Naive thymus-derived CD8-positive, alpha-beta T cell (primary cell): ENCODE measurements around the gene ADARB1. TPM values are rescaled to one million over a fixed set of nuclear protein-coding genes. Genes with fewer than 3 reads are reported as not detected.

Experiments used
- ATAC-seq, 2 donors: fragments of 150-1000 bp; cut with Tn5 transposase in 1 of 2; sonication (Bioruptor Pico), chemical (Tn5 transposase) in 1 of 2; 1 replicate in 1 of 2; 2 replicates in 1 of 2; pipeline ENCODE4 v1.10.0; 2021; ENCODE audit warnings: mild to moderate bottlenecking in 2 of 2, moderate library complexity in 2 of 2
- POLR2A ChIA-PET: fragments of 350-600 bp; sonication (Branson Sonifier 250); formaldehyde crosslinking; loops from one replicate; lab custom pipeline; 2021; ENCODE audit warnings: antibody characterized with exemption; lab: Charles Lee
- DNase-seq, 10 donors: peaks; one replicate each; pipeline versions ENCODE4 v3.0.0 to v3.0.0-alpha.2; 2020 to 2022
- H3K27ac Mint-ChIP-seq, 10 donors: one replicate each; pipeline ENCODE4 v1.8.0; 2020 to 2022; ENCODE audit warnings: mild to moderate bottlenecking in 10 of 10, mixed read lengths in 10 of 10, moderate library complexity in 4 of 10, inconsistent platforms in 1 of 10
- H3K27me3 Mint-ChIP-seq, 5 donors: one replicate each; pipeline ENCODE4 v1.8.0; 2021 to 2022; ENCODE audit warnings: mixed read lengths in 5 of 5
- H3K36me3 Mint-ChIP-seq, 3 donors: one replicate each; pipeline ENCODE4 v1.8.0; 2020 to 2022; ENCODE audit warnings: mixed read lengths in 3 of 3, mild to moderate bottlenecking in 2 of 3, inconsistent platforms in 1 of 3
- H3K4me1 Mint-ChIP-seq, 4 donors: one replicate each; pipeline ENCODE4 v1.8.0; 2021 to 2022; ENCODE audit warnings: mixed read lengths in 4 of 4
- H3K4me3 Mint-ChIP-seq, 10 donors: one replicate each; pipeline ENCODE4 v1.8.0; 2020 to 2022; ENCODE audit warnings: mild to moderate bottlenecking in 10 of 10, mixed read lengths in 10 of 10, moderate library complexity in 6 of 10, inconsistent platforms in 1 of 10
- H3K9me3 Mint-ChIP-seq, 9 donors: one replicate each; pipeline ENCODE4 v1.8.0; 2020 to 2022; ENCODE audit warnings: mixed read lengths in 9 of 9, mild to moderate bottlenecking in 3 of 9, inconsistent platforms in 1 of 9, moderate library complexity in 1 of 9
- polyA plus RNA-seq, 3 donors: library from polyadenylated mRNA; unstranded; fragments of 300-500 nt; fragmentation: Illumina TruSeq; gene quantifications; one replicate each; pipeline ENCODE4 v1.2.3, GENCODE V29; 2021
- total RNA-seq, 8 experiments: library from RNA in 2 of 8; stranded (reverse) in 2 of 8; gene quantifications; one replicate each; pipeline ENCODE4 v1.2.3 and lab custom pipeline; 2021 to 2026

Gene ADARB1
- total and polyA plus RNA-seq, 5 experiments from 2014 or later: 2.9 to 36.9 (median 7.7) TPM

DNA sequence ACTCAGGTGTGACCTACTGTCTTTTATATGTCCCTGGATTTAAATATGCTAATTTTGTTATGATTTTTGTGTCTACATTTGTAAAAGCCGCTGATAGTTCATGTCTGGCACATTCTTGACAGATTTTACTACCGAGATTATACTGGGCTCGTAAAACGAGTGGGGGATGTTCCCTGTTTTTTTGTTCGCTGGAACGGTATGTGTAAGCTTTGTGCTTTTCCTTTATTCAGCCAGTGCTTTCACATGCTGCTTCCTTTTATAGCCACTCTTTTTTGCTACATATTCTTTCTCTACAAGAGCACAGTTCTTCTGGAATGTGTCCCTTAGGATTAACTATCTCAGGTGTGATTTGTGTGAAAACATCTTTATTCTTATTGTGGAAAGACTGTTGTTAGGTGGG, 46.6 kb downstream of the ADARB1 start:
- no peak for ATAC-seq
- DNase-seq: no peak
- peaks cover 20 to 63% (median 26%) of the 10 kb centered on the region in 4 donors for H3K4me1 Mint-ChIP-seq
- H3K4me3 Mint-ChIP-seq: no peak overlapping the region
- H3K27ac Mint-ChIP-seq: peak overlapping the region in 1 of 10 donors; percentile 0
- H3K27me3 Mint-ChIP-seq: no peaks in the 10 kb centered on the region
- H3K36me3 Mint-ChIP-seq: peaks cover 0 to 17% (median 5%) of the 10 kb centered on the region in 3 donors
- POLR2A ChIA-PET: no interaction called here
- H3K9me3 Mint-ChIP-seq: no peaks in the 10 kb centered on the region

DNA sequence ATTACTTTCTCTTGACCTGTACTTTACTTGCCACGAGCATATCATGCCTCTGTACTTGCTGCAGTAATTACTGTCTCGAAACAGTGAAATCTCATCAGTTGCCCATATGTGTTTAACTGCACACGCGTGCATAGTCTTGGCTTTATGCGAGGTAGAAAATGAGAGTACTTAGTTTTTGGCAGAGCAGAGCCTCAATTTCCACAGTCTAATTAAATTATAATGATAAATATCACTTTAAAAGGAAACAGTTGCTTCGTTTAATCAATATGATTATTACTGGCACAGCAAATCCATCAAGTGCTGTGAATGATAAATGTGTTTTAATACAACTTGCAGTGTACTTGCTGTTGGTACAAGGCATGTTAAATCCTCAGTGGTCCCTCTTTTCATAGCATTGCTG, 47.6 kb downstream of the ADARB1 start:
- no peak for DNase-seq
- Mint-ChIP-seq H3K27ac (no peak overlapping the region), H3K4me3 (no peak overlapping the region), H3K4me1 (peaks cover 22 to 63% (median 24%) of the 10 kb centered on the region in 4 donors), H3K36me3 (peaks cover 0 to 21% (median 3%) of the 10 kb centered on the region in 3 donors), H3K27me3 (no peaks in the 10 kb centered on the region), H3K9me3 (no peaks in the 10 kb centered on the region)
- POLR2A ChIA-PET: interaction anchor here (0.8 to 1.0 kb wide), 2 partner anchors 20 to 47 kb away, joined by 3 read pairs; partner anchors contain the start of gene ADARB1
- no peak for ATAC-seq

GRCh38 chr21:45122432-45123132, 48.2 kb downstream of the ADARB1 start:
- no peaks in the 10 kb centered on the region for H3K27me3 Mint-ChIP-seq
- no peaks in the 10 kb centered on the region for H3K9me3 Mint-ChIP-seq

DNA sequence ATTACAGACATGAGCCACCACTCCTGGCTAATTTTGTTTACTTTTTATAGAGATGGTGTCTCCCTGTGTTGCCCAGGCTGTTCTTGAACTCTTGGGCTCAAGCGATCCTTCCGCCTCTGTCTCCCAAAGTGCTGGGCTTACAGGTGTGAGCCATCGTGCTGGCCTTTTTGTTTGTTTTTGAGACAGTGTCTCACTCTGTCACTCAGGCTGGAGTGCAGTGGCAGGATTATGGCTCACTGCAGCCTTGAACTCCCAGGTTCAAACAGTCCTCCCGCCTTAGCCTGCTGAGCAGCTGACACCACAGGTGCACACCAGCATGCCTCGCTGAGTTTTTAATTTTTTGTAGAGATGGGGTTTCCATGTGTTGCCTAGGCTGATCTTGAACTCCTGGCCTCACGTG, 49.1 kb downstream of the ADARB1 start:
- peaks cover 23 to 67% (median 24%) of the 10 kb centered on the region in 4 donors for H3K4me1 Mint-ChIP-seq
- H3K4me3 Mint-ChIP-seq: peak overlapping the region in 1 of 10 donors; percentile 40
- H3K36me3 Mint-ChIP-seq: peaks cover 0 to 23% (median 3%) of the 10 kb centered on the region in 3 donors
- ATAC-seq (no peak), DNase-seq (no peak)
- H3K27me3 Mint-ChIP-seq: no peaks in the 10 kb centered on the region
- H3K9me3 Mint-ChIP-seq: no peaks in the 10 kb centered on the region
- POLR2A ChIA-PET: no interaction called here
- peak overlapping the region in 4 of 10 donors; percentile 33 to 81 (median 40) for H3K27ac Mint-ChIP-seq

More at GRCh38 chr21:45122432-45123132, 48.2 kb downstream of the ADARB1 start:
- H3K36me3 Mint-ChIP-seq: peaks cover 0 to 23% (median 3%) of the 10 kb centered on the region in 3 donors
- POLR2A ChIA-PET: interaction anchor here (0.8 to 1.0 kb wide), 2 partner anchors 20 to 48 kb away, joined by 3 read pairs; partner anchors contain the start of gene ADARB1
- DNase-seq (no peak), ATAC-seq (no peak)
- peaks cover 21 to 63% (median 23%) of the 10 kb centered on the region in 4 donors for H3K4me1 Mint-ChIP-seq
- peak overlapping the region in 4 of 10 donors; percentile 0 to 66 (median 13) for H3K27ac Mint-ChIP-seq
- peak overlapping the region in 1 of 10 donors; percentile 9 for H3K4me3 Mint-ChIP-seq

DNA sequence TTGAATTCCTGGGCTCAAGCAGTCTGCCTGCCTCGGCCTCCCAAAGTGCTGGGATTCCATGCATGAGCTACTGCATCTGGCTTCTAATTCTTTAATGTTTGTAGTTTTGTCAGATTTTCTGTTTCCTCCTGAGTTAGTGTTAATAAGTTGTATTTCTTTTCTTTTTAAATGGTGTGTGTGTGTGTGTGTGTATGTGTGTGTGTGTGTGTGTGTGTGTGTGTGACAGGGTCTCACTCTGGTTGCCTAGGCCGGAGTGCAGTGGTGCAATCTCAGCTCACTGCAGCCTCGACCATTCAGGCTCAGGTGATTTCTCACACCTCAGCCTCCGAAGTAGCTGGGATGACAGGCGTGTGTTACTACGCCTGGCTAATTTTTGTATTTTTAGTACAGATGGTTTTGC, 50.2 kb downstream of the ADARB1 start:
- peaks cover 0 to 30% (median 3%) of the 10 kb centered on the region in 3 donors for H3K36me3 Mint-ChIP-seq
- ATAC-seq (no peak), DNase-seq (no peak)
- no peak overlapping the region for H3K4me3 Mint-ChIP-seq
- H3K27me3 Mint-ChIP-seq: no peaks in the 10 kb centered on the region
- H3K27ac Mint-ChIP-seq: peak overlapping the region in 2 of 10 donors; percentile 23 to 29
- H3K4me1 Mint-ChIP-seq: peaks cover 24 to 75% (median 28%) of the 10 kb centered on the region in 4 donors
- no peaks in the 10 kb centered on the region for H3K9me3 Mint-ChIP-seq
- POLR2A ChIA-PET: no interaction called here

DNA sequence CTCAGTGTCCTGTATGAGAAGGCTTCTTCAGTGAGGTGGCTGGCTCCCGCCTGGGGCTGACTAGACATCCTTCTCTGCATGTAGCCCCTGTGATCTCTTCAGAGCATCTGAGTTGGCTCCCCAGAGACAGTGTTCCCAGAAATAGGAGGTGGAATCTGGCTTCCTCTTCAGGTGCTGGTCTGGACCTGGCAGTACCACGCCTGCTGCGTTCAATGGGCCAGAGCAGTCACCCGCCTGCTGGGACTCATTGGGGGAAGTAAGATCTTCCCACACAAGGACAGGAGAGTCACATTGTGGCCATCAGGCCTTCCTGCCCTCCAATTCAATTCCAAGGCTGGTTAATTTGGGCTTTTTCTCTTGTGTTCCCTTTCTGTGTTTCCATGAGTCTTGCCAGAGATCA, 51.0 kb downstream of the ADARB1 start:
- H3K4me1 Mint-ChIP-seq: peaks cover 24 to 79% (median 28%) of the 10 kb centered on the region in 4 donors
- ATAC-seq (no peak), DNase-seq (no peak)
- H3K36me3 Mint-ChIP-seq: peaks cover 0 to 30% (median 3%) of the 10 kb centered on the region in 3 donors
- H3K27me3 Mint-ChIP-seq: no peaks in the 10 kb centered on the region
- H3K4me3 Mint-ChIP-seq: peak overlapping the region in 1 of 10 donors; percentile 54
- H3K9me3 Mint-ChIP-seq: no peaks in the 10 kb centered on the region
- H3K27ac Mint-ChIP-seq: peak overlapping the region in 4 of 10 donors; percentile 36 to 66 (median 60)
- POLR2A ChIA-PET: no interaction called here

DNA sequence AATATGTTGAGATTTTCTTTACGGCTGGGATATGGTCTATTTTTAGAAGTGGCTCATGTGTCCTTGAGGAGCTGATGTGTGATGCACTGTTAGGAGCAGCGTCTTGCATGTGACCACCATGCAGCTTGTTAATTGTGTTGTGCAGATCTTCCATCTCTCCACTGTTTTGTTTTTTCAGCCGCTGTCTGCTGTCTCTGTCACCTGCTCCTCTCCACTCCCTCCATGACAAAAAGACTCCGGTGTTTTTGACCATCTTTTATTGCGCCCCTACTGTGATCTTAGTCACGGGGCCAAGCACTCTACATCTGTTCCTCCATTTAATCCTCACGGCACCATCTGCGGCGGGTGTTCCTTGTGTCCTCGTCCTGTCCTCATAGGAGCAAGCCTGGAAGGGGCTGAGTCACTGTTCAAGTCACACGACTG, 51.8 kb downstream of the ADARB1 start:
- no peak for ATAC-seq
- H3K4me3 Mint-ChIP-seq: no peak overlapping the region
- DNase-seq: no peak
- H3K27ac Mint-ChIP-seq: peak overlapping the region in 5 of 10 donors; percentile 12 to 74 (median 62)
- no peaks in the 10 kb centered on the region for H3K9me3 Mint-ChIP-seq
- H3K36me3 Mint-ChIP-seq: peaks cover 0 to 22% (median 0%) of the 10 kb centered on the region in 3 donors
- peaks cover 21 to 85% (median 27%) of the 10 kb centered on the region in 4 donors for H3K4me1 Mint-ChIP-seq
- POLR2A ChIA-PET: no interaction called here
- no peaks in the 10 kb centered on the region for H3K27me3 Mint-ChIP-seq

- Mint-ChIP-seq H3K4me1 (peaks cover 15 to 81% (median 20%) of the 10 kb centered on the region in 4 donors), H3K27me3 (no peaks in the 10 kb centered on the region), H3K4me3 (no peak overlapping the region), H3K9me3 (no peaks in the 10 kb centered on the region), H3K27ac (peak overlapping the region in 1 of 10 donors; percentile 77), H3K36me3 (peaks cover 0 to 19% (median 0%) of the 10 kb centered on the region in 3 donors)
- no peak for ATAC-seq
- POLR2A ChIA-PET: interaction anchor here (0.6 kb wide), 1 partner anchor 177 kb away, joined by 4 read pairs; no protein-coding TSS in a partner anchor
- DNase-seq: no peak
Observed at GRCh38 chr21:45126983-45127382, 52.6 kb downstream of the ADARB1 start.

GRCh38 chr21:45127937-45128336, 53.6 kb downstream of the ADARB1 start:
- Mint-ChIP-seq H3K27me3 (no peaks in the 10 kb centered on the region), H3K4me1 (peaks cover 17 to 85% (median 23%) of the 10 kb centered on the region in 4 donors), H3K9me3 (no peaks in the 10 kb centered on the region), H3K27ac (peak overlapping the region in 4 of 10 donors; percentile 7 to 45 (median 23)), H3K36me3 (peaks cover 0 to 19% (median 0%) of the 10 kb centered on the region in 3 donors), H3K4me3 (no peak overlapping the region)
- POLR2A ChIA-PET: interaction anchor here (0.6 to 1.2 kb wide), 8 partner anchors 10 to 245 kb away, joined by 3 to 7 read pairs (median 4); partner anchors contain the start of genes ADARB1 and SLX9
- ATAC-seq (no peak), DNase-seq (no peak)

GRCh38 chr21:45128613-45129188, 54.3 kb downstream of the ADARB1 start:
- no peaks in the 10 kb centered on the region for H3K27me3 Mint-ChIP-seq
- H3K4me1 Mint-ChIP-seq: peaks cover 22 to 82% (median 26%) of the 10 kb centered on the region in 4 donors
- POLR2A ChIA-PET: interaction anchor here (0.6 to 1.2 kb wide), 7 partner anchors 10 to 246 kb away, joined by 3 to 7 read pairs (median 4); partner anchors contain the start of genes ADARB1 and SLX9
- H3K36me3 Mint-ChIP-seq: peaks cover 0 to 19% (median 0%) of the 10 kb centered on the region in 3 donors
- H3K27ac Mint-ChIP-seq: no peak overlapping the region
- ATAC-seq (peak; percentile 100), DNase-seq (peak; percentile 57 to 91 (median 72))
- no peak overlapping the region for H3K4me3 Mint-ChIP-seq
- H3K9me3 Mint-ChIP-seq: no peaks in the 10 kb centered on the region

GRCh38 chr21:45129189-45129923, 55.0 kb downstream of the ADARB1 start:
- Mint-ChIP-seq H3K4me3 (no peak overlapping the region), H3K4me1 (peaks cover 20 to 76% (median 24%) of the 10 kb centered on the region in 4 donors), H3K27ac (peak overlapping the region in 1 of 10 donors; percentile 31), H3K9me3 (no peaks in the 10 kb centered on the region), H3K27me3 (no peaks in the 10 kb centered on the region), H3K36me3 (peaks cover 0 to 21% (median 0%) of the 10 kb centered on the region in 3 donors)
- POLR2A ChIA-PET: interaction anchor here (1.0 to 1.2 kb wide), 2 partner anchors 180 to 189 kb away, joined by 4 to 7 read pairs; partner anchors contain the start of gene SLX9
- no peak for ATAC-seq
- DNase-seq: no peak

- no peak overlapping the region for H3K27ac Mint-ChIP-seq
- ATAC-seq (no peak), DNase-seq (no peak)
- H3K4me3 Mint-ChIP-seq: no peak overlapping the region
- no peaks in the 10 kb centered on the region for H3K9me3 Mint-ChIP-seq
- peaks cover 0 to 28% (median 0%) of the 10 kb centered on the region in 3 donors for H3K36me3 Mint-ChIP-seq
- POLR2A ChIA-PET: no interaction called here
- peaks cover 18 to 68% (median 22%) of the 10 kb centered on the region in 4 donors for H3K4me1 Mint-ChIP-seq
- H3K27me3 Mint-ChIP-seq: no peaks in the 10 kb centered on the region
Observed at GRCh38 chr21:45130324-45130774, 56.0 kb downstream of the ADARB1 start.
